GM19438 (cell line): ENCODE data around the gene WDFY1.
"Not testable (repeated sequence)": the region's sequence is repeated elsewhere in the genome, so short reads cannot be mapped to it uniquely, and the experiment has no call there.

Experiments
- ATAC-seq: cut with Tn5 transposase; IDR thresholded peaks from one replicate; pipeline ENCODE4 v1.9.1; 2021; ENCODE audit warnings: low read depth; ENCODE audit not compliant: unreplicated experiment

WDFY1 gene

DNA sequence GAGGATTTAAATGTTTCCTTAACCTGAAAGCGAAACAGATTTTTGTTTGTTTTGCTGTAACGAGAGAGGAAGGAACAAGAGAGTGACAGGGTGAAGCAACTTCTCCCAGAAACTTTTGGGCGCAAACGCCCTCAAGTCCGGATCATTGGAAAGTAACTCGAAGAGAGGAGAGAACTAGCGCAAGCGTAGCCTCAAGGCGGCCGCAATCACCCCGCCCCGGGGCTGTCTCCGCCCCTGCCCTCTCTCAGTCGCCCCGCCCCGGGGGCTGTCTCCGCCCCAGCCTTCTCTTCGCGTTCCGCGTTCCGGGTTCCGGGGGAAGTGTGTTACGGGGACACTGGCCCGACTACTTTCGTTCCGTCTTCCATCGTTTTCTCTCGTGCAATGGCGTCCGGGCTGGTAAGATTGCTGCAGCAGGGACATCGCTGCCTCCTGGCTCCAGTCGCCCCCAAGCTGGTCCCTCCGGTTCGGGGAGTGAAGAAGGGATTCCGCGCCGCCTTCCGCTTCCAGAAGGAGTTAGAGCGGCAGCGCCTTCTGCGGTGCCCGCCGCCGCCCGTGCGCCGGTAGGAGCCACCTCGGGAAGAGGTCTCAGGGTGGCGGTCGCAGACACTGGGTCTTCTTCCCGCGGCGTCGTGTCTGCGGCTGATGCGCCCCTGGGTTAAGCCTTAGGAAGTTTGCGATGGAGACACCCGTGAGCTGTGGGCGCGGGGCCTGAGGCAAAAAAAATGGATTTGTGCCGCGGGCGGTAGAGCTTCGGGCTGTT lies 12.1 kb upstream of the WDFY1 start, which contains the start of gene MRPL44:
Gene MRPL44, plus strand, starts transcription at position 372 of the 760 bp plus-strand sequence. Its CDS starts 10 bp downstream, at position 382.
- peak; percentile 93 for ATAC-seq

DNA sequence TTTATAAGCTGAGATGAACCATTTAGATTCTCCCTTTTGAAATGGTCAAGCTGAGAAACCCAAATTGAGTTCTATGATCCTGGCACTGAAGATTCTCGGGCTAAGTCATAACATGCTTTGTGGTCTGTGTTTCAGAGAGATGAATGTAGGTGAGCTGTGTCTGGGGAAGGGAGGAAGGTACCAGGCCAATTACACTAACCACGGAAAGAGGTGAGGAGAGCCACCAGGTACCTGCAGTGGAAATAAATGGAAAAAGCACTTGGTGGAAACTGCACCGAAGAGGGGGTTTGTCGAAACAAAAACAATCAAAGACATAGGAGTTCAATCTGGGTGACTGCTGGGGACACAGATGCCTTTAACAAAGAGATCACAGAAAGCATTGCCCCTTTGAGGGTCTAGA lies 11.2 kb upstream of the WDFY1 start:
- ATAC-seq, result no peak

DNA sequence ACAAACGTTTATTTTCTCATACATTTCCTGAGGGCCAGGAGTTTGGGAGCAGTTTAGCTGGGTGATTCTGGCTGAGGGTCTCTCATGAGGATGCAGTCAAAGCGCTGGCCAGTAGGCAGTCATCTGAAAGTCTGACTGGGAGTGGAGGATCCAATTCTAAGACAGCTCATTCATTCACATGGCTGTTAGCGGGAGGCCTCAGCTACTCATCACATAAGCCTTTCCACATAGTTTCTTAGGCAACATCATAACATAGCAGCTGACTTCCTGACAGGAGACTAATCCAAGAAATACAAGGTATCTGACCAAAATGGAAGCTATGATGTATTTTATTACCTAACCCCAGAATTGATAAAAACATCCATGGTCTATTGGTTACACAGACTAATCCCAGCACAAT lies 9.3 kb upstream of the WDFY1 start:
- no peak for ATAC-seq

- peak; percentile 50 for ATAC-seq
Observed at GRCh38 chr2:223952280-223952968, 7.3 kb upstream of the WDFY1 start.

GRCh38 chr2:223950448-223951347 lies 5.6 kb upstream of the WDFY1 start:
- no peak for ATAC-seq

DNA sequence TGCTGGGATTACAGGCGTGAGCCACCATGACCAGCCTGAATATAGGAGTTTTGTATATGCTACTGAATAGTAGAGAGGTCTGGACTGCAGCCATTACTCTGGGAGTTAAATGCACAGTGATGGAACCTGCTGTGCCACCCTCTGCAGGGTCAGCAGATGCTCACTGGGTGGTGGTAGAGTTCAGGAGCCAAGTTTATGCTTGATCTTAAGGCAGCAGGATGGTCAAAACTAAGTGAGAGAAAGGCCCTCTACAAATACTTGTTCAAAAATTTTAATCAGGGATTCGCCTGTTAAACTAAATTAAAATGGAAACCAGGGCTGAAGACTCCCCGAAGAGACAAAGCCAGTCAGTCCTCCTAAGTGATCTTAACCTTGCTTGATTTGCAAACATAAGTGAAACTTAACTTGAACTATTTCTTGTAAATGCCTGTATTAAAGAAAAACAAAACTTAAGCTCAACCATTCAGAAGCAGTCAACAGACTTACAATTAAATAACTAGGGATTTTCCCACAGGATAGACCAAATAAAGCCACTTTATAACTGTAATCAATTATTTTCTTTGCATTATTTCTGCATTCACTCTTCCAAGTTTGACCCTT lies 4.2 kb upstream of the WDFY1 start:
- ATAC-seq, result no peak

- ATAC-seq, result no peak
Observed at GRCh38 chr2:223947711-223948205, 2.6 kb upstream of the WDFY1 start.

- no peak for ATAC-seq
Observed at GRCh38 chr2:223945755-223946154, 620 bp upstream of the WDFY1 start.

DNA sequence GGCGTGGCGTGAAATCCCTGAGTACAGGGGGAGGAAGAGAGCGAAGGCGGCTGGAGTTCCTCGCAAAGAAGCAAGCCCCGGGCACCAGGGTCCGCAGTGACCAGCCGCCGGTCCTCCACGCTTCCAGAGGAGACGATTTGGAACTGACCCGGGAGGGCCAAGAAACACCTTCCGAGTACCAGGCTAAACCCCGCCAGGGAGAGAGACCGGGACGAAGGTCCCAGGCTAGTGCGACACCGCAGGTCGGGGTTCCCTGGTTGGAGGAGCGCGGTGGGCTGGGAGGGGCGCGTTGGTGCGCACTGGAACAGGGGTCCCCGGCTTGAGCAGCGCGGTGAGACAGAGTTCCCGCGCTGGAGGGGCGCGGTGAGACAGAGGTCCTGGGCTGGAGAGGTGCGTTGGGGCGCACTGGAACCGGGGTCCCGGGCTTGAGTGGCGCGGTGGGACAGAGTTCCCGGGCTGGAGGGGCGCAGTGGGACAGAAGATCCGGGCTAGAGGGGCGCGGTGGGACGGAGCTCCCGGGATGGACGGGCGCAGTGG lies 901 bp downstream of the WDFY1 start:
- peak; percentile 32 for ATAC-seq

DNA sequence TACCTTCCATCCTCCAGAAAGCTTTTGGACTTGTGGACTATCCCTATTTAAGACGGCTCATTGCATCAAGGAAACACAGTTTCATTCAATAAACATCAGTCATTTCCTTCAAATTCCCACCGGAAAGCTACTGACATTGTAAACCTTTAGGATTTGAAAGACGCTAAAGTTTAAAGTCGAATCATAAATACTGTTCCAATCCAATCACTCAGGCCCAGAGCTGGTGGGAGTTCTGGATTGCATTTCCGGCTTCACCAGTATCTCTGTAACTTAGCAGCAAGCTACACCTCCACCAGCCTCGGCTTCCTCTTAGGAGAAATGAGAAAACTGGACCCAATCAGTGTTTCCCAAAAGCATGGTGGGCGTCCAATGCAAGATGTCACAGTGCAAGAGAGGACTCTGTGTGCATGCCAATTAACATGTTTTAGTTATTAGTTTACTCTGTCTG lies 1.6 kb downstream of the WDFY1 start:
- ATAC-seq, result no peak

DNA sequence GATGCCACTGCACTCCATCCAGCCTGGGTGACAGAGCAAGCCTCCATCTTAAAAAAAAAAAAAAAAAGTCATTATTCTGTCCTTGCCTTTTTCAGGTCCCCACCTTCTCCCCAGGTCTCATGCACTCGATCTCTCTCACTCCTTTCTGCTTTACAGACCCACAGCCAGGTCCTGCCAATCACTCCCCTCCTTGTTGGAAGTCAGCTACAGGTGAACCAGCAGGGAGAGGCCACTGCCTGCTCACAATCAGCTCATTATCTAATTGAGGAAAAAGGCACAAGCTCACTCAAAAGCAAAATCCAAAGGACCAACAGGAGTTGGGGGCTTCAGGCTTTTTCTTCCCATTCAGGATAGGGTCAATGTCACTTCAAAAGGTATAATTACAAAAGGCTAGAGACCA lies 2.0 kb downstream of the WDFY1 start:
- ATAC-seq, result no peak

- ATAC-seq, result no peak
Observed at GRCh38 chr2:223941579-223942277, 3.4 kb downstream of the WDFY1 start.

- ATAC-seq, result not testable (repeated sequence)
Observed at GRCh38 chr2:223939438-223939837, 5.7 kb downstream of the WDFY1 start.

- ATAC-seq, result no peak
Observed at GRCh38 chr2:223937535-223937934, 7.6 kb downstream of the WDFY1 start.

GRCh38 chr2:223936862-223937326 lies 8.2 kb downstream of the WDFY1 start:
- no peak for ATAC-seq

GRCh38 chr2:223935459-223936125 lies 9.5 kb downstream of the WDFY1 start:
- no peak for ATAC-seq

DNA sequence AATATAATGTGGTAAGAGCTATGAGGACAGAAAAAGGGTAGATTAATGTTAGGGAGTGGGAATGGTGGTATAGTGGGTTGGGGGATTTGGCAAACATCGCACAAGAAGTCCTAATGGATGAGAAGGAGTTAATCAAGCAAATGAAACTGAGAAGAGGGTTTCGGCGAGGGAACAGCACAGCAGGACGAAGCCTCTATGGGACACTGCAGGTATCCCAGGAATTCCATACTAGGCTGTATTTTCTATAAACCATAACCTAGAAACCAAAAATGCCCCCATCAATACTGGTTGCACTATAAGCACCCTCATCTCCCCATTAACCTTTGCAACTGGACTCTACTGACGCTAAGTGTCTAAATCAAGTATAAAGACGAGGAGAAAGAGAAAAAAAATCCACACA lies 10.3 kb downstream of the WDFY1 start:
- ATAC-seq, result no peak

- ATAC-seq, result no peak
Observed at GRCh38 chr2:223932816-223933800, 12.0 kb downstream of the WDFY1 start.
